GM21390 (cell line): ENCODE data around the gene RNF214.
"Not testable (repeated sequence)": the region's sequence is repeated elsewhere in the genome, so short reads cannot be mapped to it uniquely, and the experiment has no call there.

Source experiments
- ATAC-seq: cut with Tn5 transposase; IDR thresholded peaks from one replicate; pipeline ENCODE4 v1.9.1; 2021; ENCODE audit not compliant: unreplicated experiment

The RNF214 gene

DNA sequence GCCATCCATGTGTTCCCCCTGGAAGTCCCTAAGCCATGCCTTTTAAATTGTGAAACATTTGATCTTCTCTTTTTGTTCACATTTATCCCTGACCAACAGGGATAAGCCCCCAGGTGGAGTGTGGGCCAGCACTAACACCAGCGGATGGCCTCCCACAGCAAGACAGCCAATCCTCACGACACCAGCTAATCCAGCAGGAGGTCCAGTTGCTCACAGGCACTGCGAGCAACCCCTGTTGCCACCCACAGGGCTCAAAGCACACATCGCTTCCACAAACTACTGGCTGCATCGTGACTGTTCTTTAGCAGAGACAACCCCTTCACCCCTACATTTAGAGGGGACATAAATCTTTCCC lies 2.6 kb upstream of the RNF214 start:
- ATAC-seq, result no peak

DNA sequence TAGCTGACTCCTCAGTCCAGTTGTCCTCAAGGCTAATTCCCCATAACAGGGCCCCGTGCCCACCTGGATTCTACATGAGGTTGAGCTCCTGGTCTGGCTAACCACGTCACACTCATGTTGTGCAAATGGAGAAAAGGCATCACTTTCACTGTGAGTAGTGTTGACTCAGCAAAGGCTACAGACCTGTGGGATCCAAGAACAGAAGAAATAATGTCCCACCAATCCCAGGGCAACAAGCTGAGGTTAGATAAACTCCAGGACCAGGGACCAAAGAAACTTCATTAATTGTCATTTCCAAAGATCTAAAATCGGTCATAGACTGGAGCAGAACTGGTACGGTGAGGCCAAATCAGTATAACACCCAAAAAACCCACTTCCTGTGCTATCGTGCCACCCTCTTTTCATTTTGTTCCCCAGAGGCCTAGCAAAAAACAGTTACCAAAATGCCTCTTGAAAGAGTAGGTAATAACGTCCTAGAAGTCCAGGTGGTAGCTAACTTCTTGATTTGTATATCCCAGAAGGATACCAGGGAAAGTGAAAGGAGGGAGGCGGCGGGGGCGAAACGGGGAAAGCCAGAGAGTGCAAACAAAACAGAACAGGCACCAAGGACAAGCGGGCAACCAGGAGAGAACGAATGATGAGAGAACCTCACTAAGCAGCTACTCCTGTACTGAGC lies 2.0 kb upstream of the RNF214 start:
- no peak for ATAC-seq

DNA sequence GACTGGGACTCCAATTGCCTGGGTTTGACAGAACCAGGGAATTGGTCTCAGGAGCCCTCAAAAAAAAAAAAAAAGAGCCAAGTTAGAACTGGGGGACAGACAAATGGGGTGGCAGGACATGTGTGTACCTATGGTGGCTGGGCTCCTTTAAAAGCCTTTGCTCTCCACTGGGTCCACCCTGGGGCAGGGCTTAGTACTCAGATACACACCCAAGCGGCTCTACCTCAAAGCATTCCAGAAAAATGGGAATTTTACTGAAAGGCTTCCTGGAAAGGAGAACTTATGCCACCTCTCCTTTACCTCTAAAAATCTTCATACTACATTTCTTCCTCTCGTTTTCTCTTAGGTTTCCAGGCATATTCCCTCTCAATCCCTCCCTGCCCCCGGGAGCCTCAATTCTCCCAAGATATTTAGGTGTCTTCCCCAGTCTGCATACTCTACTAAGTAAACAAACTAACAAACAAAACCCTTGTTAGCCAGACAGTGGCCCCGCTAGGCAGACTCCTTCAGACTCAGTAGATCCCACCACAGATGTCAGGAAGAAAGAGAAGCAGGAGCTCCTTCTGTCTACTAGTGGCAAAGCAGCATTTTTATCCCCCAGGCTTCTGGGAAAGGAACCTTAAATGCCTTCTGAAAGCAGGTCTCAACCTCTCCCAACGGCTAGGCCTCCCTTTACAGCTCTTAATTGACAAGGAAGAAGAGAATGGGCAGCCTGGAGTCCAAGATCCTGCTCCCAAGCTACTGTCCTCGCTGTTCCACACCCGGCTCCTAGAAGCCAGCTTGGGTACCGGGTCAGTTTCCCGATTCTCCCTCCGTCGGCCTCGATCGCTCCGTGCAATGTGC lies 1.3 kb upstream of the RNF214 start:
- ATAC-seq, result no peak

- no peak for ATAC-seq
Measured at GRCh38 chr11:117231842-117232091, 704 bp upstream of the RNF214 start, which contains the start of gene PCSK7. TSS of gene PCSK7 (minus strand) at chr11:117232073. CDS start at chr11:117229844, 2,229 bp downstream.

- ATAC-seq, result no peak
Measured at GRCh38 chr11:117232911-117233409, 489 bp downstream of the RNF214 start.

- no peak for ATAC-seq
Measured at GRCh38 chr11:117238221-117238620, 5.8 kb downstream of the RNF214 start.

DNA sequence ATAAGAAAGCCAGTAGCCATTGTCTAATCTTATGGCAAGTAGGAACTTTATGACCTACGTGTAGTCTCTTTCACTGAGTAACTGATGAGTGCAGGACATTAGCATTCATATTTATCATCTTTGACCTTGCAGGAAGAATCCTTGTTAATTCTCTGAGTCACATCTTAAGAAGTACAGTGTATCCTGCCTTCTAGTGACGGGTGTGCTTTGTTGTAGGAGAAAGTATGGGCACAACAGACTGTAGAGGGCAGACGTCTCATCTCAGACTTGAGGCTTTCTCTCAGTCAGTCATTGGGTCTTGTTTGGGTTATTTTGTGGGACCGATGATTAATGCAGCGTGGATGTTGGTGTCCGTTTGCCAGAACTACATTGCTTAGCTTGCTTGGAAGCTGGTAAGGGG lies 6.8 kb downstream of the RNF214 start:
- ATAC-seq, result no peak

GRCh38 chr11:117248341-117248740 lies 15.9 kb downstream of the RNF214 start:
- ATAC-seq, result no peak

GRCh38 chr11:117249571-117249970 lies 17.1 kb downstream of the RNF214 start:
- ATAC-seq, result no peak

- ATAC-seq, result no peak
Measured at GRCh38 chr11:117251506-117251905, 19.0 kb downstream of the RNF214 start.

GRCh38 chr11:117255966-117256365 lies 23.5 kb downstream of the RNF214 start:
- ATAC-seq, result no peak

GRCh38 chr11:117256573-117256972 lies 24.1 kb downstream of the RNF214 start:
- no peak for ATAC-seq

GRCh38 chr11:117258576-117258975 lies 26.1 kb downstream of the RNF214 start:
- ATAC-seq, result no peak

- ATAC-seq, result no peak
Measured at GRCh38 chr11:117259417-117259816, 26.9 kb downstream of the RNF214 start.

DNA sequence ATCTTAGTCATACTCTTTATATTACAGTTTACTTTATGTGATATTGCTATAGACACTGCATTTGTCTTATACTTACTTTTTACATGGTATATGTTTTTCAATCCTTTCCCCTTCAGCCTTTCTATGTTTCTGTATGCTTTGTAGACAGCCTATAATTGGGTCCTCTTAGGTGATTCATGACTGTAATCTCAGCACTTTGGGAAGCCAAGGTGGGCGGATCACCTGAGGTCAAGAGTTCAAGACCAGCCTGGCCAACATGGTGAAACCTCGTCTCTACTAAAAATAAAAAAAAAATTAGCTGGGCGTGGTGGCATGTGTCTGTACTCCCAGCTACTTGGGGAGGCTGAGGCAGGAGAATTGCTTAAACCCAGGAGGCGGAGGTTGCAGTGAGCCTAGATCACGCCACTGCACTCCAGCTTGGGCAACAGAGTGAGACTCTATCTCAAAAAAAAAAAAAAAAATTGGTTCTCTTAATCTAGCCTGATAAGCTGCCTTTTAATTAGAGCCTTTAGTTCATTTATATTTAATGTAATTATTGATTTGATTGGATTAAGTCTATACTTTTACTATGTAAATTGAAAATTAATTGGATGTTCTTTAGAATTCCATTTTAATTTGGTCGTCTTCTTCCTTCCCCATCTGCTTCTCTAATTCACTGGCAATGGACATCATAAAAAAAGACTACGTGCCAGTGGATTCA lies 32.3 kb downstream of the RNF214 start:
- not testable (repeated sequence) for ATAC-seq

GRCh38 chr11:117265745-117266144 lies 33.3 kb downstream of the RNF214 start:
- ATAC-seq, result no peak

- no peak for ATAC-seq
Measured at GRCh38 chr11:117269856-117270255, 37.4 kb downstream of the RNF214 start.

DNA sequence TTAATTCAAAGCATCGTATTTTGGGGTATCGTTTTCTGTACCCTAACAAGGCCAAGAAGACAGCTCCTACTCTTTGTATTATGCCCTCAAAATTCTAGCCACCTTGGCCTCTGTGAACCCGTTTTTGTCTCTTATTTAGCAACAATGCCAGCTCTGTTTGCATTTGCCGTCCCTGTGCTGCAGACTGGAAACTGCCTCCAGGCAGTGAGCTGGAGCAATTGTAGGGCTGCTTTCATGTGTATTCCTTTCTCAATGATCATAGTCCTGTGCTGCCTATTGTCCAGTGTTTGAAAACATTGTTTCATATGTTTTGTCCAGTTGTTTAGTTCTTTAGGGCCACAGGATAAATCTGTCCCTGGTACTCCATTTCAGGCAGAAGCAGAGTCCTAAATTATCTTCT lies 38.7 kb downstream of the RNF214 start:
- ATAC-seq, result no peak

- not testable (repeated sequence) for ATAC-seq
Measured at GRCh38 chr11:117272175-117272574, 39.7 kb downstream of the RNF214 start.

DNA sequence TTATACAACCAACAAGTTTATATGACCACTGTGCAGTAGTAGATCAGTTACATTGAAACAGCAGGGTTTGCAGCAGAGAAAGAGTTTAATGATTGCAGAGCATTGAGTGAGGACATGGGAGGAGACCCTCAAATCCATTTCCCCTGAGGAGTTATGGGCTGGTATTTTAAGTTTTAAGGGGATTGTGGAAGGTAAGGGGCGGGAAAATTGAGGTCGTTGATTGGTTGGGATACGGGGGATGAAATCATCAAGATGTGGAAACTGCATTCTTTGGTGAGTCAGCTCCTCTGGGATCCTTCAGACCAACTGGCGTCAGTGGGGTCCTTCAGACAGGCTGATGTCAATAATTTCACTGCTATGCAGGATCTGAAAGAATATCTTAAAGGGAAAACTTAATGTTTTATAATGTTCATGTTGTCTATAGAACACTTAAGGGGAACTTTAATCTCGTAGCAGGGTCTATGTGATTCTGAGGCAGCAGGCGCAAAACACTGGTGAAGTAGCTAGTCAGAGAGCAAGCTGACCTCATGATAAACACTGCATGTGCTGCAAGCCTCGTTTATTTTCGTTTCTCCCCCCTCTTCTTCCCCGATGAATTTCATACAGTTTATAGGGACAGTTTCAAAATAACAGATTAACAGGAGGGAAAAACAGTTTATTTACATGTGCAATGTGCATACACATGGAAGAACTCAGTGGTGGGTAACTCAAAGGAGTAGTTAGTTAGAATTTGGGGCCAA lies 41.2 kb downstream of the RNF214 start:
- no peak for ATAC-seq

GRCh38 chr11:117278347-117278746 lies 45.9 kb downstream of the RNF214 start:
- ATAC-seq, result no peak
